ENCODE data around the gene TPCN1. TPM values are rescaled to one million over a fixed set of nuclear protein-coding genes. Genes with fewer than 3 reads are reported as not detected.

Gene TPCN1
- total and polyA plus RNA-seq, 2 of the 13 experiments (the other 11 are each of a cell fraction or from before 2014, with no cell fraction given): 8.0 to 26.8 TPM

GRCh38 chr12:113185180-113186032, 35.9 kb upstream of the TPCN1 start, which contains the start of the genes DDX54 and RITA1 (continued):
- TF ChIP-seq PRDM15 (CRISPR knock-in tag; IDR thresholded peaks at IDR 0.05): no peak
- TF ChIP-seq ZNF570 (CRISPR knock-in tag; IDR thresholded peaks at IDR 0.05; ENCODE audit: borderline replicate concordance): 0 out of 2 replicates have a peak, but pooled peaks have one; percentile 64
- no peak for TF ChIP-seq MTF2 (CRISPR knock-in tag; IDR thresholded peaks at IDR 0.05; ENCODE audit: borderline replicate concordance)
- TF ChIP-seq ZNF18 (CRISPR knock-in tag; IDR thresholded peaks at IDR 0.05; ENCODE audit: insufficient replicate concordance): peak; percentile 30
- no peak; the same call in 1 of the 2 replicates for TF ChIP-seq ZNF737 (CRISPR knock-in tag; IDR thresholded peaks at IDR 0.05; ENCODE audit: borderline replicate concordance)
- TF ChIP-seq ZNF124 (CRISPR knock-in tag; IDR thresholded peaks at IDR 0.05): no peak
- TF ChIP-seq SALL1 (CRISPR knock-in tag; IDR thresholded peaks at IDR 0.05): peak; percentile 67
- TF ChIP-seq FOXP4 (CRISPR knock-in tag; IDR thresholded peaks at IDR 0.05): no peak; the same call in 1 of the 2 replicates
- TF ChIP-seq ARNT2 (CRISPR knock-in tag; IDR thresholded peaks at IDR 0.05; ENCODE audit: low read depth): peak; percentile 90
- no peak for TF ChIP-seq ZNF639 (CRISPR knock-in tag; conservative IDR thresholded peaks at IDR 0.05)
- TF ChIP-seq ZNF607 (CRISPR knock-in tag; IDR thresholded peaks at IDR 0.05; ENCODE audit: borderline replicate concordance): no peak; the same call in none of the 2 replicates
- peak; percentile 88 for TF ChIP-seq ZNF878 (CRISPR knock-in tag; IDR thresholded peaks at IDR 0.05)
- no peak for TF ChIP-seq REXO4 (CRISPR knock-in tag; IDR thresholded peaks at IDR 0.05; ENCODE audit: borderline replicate concordance)
- peak; percentile 55; the same call in 1 of the 2 replicates for TF ChIP-seq ZNF557 (CRISPR knock-in tag; IDR thresholded peaks at IDR 0.05)
- TF ChIP-seq NKX3-1 (CRISPR knock-in tag; IDR thresholded peaks at IDR 0.05): peak; percentile 18; the same call in 1 of the 2 replicates
- TF ChIP-seq ZNF770 (CRISPR knock-in tag; IDR thresholded peaks at IDR 0.05): no peak; the same call in 1 of the 2 replicates
